HepG2 (cell line): ENCODE data around the gene SECISBP2L. TPM values are rescaled to one million over a fixed set of nuclear protein-coding genes. Genes with fewer than 3 reads are reported as not detected.

Experiments
- CERS6 ChIP-seq: sonication (generic); formaldehyde crosslinking; IDR thresholded peaks from 2 replicates; pipeline ENCODE4 v1.5.0; 2020; ENCODE audit warnings: missing genetic modification reagents
- FOXA1 ChIP-seq, 2 experiments: fragments of 450-650 bp in 1 of 2; sonication (generic) in 1 of 2; formaldehyde crosslinking in 1 of 2; IDR thresholded peaks; 2 replicates each; pipeline versions ENCODE4 v1.4.0 to v1.6.1; 2016 to 2020; ENCODE audit warnings: missing genetic modification reagents in 1 of 2
- HNRNPLL ChIP-seq: fragments of 200-400 bp; formaldehyde crosslinking; IDR thresholded peaks from 2 replicates; pipeline ENCODE4 v1.6.1; 2017; ENCODE audit warnings: mild to moderate bottlenecking, low read depth, low read length; ENCODE audit not compliant: poor library complexity, severe bottlenecking
- NFRKB ChIP-seq: fragments of 450-650 bp; IDR thresholded peaks from 2 replicates; pipeline ENCODE4 v1.6.1; 2017
- NONO ChIP-seq, 2 experiments: fragments of 450-650 bp in 1 of 2; sonication (generic) in 1 of 2; formaldehyde crosslinking in 1 of 2; IDR thresholded peaks in 1 of 2; conservative IDR thresholded peaks in 1 of 2; 2 replicates each; pipeline versions ENCODE4 v1.6.1 to v1.8.0; 2017 to 2022; ENCODE audit warnings: mild to moderate bottlenecking in 1 of 2, missing genetic modification reagents in 1 of 2, moderate library complexity in 1 of 2
- PAXIP1 ChIP-seq: sonication (generic); formaldehyde crosslinking; conservative IDR thresholded peaks from 2 replicates; pipeline ENCODE4 v1.4.0; 2020; ENCODE audit warnings: mild to moderate bottlenecking, missing genetic modification reagents, moderate library complexity
- PLSCR1 ChIP-seq: sonication (generic); formaldehyde crosslinking; IDR thresholded peaks from 2 replicates; pipeline ENCODE4 v1.5.0; 2020; ENCODE audit warnings: missing genetic modification reagents, mild to moderate bottlenecking, borderline replicate concordance
- RBAK ChIP-seq: sonication (generic); formaldehyde crosslinking; IDR thresholded peaks from 2 replicates; pipeline ENCODE4 v1.5.1; 2020; ENCODE audit warnings: mild to moderate bottlenecking, missing genetic modification reagents
- SKI ChIP-seq: fragments of 450-650 bp; IDR thresholded peaks from one replicate; pipeline ENCODE4 v1.6.1; 2018; ENCODE audit warnings: mild to moderate bottlenecking; ENCODE audit not compliant: partially characterized antibody
- TARDBP ChIP-seq: sonication (generic); formaldehyde crosslinking; IDR thresholded peaks from 2 replicates; pipeline ENCODE4 v1.8.0; 2022; ENCODE audit warnings: mild to moderate bottlenecking, missing genetic modification reagents
- TEAD3 ChIP-seq: optimal IDR thresholded peaks from 2 replicates; pipeline ENCODE3; 2016; ENCODE audit warnings: borderline replicate concordance
- TFDP1 ChIP-seq: IDR thresholded peaks from 2 replicates; pipeline ENCODE4 v1.6.1; 2016; ENCODE audit warnings: missing compliant biosample characterization, missing genetic modification reagents, borderline replicate concordance
- THAP11 ChIP-seq: IDR thresholded peaks from 2 replicates; pipeline ENCODE4 v1.6.1; 2016; ENCODE audit warnings: missing biosample characterization, missing genetic modification reagents
- XRCC5 ChIP-seq: fragments of 200-400 bp; formaldehyde crosslinking; optimal IDR thresholded peaks from 2 replicates; pipeline ENCODE3; 2017; ENCODE audit warnings: mild to moderate bottlenecking, low read length
- ZNF574 ChIP-seq: sonication (generic); formaldehyde crosslinking; IDR thresholded peaks from 2 replicates; pipeline ENCODE4 v1.4.0; 2020; ENCODE audit warnings: missing genetic modification reagents
- polyA plus RNA-seq, 8 experiments: library from polyadenylated mRNA; depleted of rRNA in 3 of 8; stranded (reverse) in 7 of 8; unstranded in 1 of 8; fragments of >200 nt; fragmentation: Illumina TruSeq in 4 of 8; extraction: Trizol in 4 of 8; gene quantifications; 2 replicates each; pipeline versions ENCODE4 v1.2.1 to v1.2.3, GENCODE V29; 2011 to 2016; ENCODE audit warnings: low read depth in 4 of 8, missing spikeins in 1 of 8, mixed read lengths in 1 of 8; ENCODE audit not compliant: insufficient read depth in 1 of 8
- total RNA-seq, 5 experiments: library from RNA; depleted of rRNA; stranded (reverse); fragments of >200 nt; fragmentation: Illumina TruSeq; extraction: Trizol; gene quantifications; 2 replicates each; pipeline ENCODE4 v1.2.3, GENCODE V29; 2016; ENCODE audit warnings: low read depth in 1 of 5

SECISBP2L gene
- total and polyA plus RNA-seq, 2 of the 13 experiments (the other 11 are each of a cell fraction or from before 2014, with no cell fraction given) = 13.9 to 15.6 TPM

- TF ChIP-seq SKI (peak; percentile 77), TARDBP (CRISPR knock-in tag) (peak; percentile 21; the same call in 1 of the 2 replicates), PAXIP1 (CRISPR knock-in tag) (0 out of 2 replicates have a peak, but pooled peaks have one; percentile 8), TEAD3 (CRISPR knock-in tag) (peak; percentile 2), TFDP1 (CRISPR knock-in tag) (peak; percentile 68; the same call in 1 of the 2 replicates), NFRKB (no peak), FOXA1 (IDR thresholded peaks at IDR 0.05) (no peak), FOXA1 (CRISPR knock-in tag; IDR thresholded peaks at IDR 0.05) (no peak), ZNF574 (peak; percentile 67), RBAK (no peak), CERS6 (CRISPR knock-in tag) (0 out of 2 replicates have a peak, but pooled peaks have one; percentile 16), XRCC5 (peak; percentile 91), THAP11 (CRISPR knock-in tag) (0 out of 2 replicates have a peak, but pooled peaks have one; percentile 16), PLSCR1 (CRISPR knock-in tag) (no peak), NONO (IDR thresholded peaks at IDR 0.05) (no peak), NONO (CRISPR knock-in tag; conservative IDR thresholded peaks at IDR 0.05) (peak; percentile 28; the same call in 1 of the 2 replicates), HNRNPLL (peak; percentile 82)
Observed at GRCh38 chr15:48975472-48976419, 70.5 kb downstream of the SECISBP2L start (continued).
